Measurements from ENCODE around the gene THAP4.

- TF ChIP-seq, protein P1, sequence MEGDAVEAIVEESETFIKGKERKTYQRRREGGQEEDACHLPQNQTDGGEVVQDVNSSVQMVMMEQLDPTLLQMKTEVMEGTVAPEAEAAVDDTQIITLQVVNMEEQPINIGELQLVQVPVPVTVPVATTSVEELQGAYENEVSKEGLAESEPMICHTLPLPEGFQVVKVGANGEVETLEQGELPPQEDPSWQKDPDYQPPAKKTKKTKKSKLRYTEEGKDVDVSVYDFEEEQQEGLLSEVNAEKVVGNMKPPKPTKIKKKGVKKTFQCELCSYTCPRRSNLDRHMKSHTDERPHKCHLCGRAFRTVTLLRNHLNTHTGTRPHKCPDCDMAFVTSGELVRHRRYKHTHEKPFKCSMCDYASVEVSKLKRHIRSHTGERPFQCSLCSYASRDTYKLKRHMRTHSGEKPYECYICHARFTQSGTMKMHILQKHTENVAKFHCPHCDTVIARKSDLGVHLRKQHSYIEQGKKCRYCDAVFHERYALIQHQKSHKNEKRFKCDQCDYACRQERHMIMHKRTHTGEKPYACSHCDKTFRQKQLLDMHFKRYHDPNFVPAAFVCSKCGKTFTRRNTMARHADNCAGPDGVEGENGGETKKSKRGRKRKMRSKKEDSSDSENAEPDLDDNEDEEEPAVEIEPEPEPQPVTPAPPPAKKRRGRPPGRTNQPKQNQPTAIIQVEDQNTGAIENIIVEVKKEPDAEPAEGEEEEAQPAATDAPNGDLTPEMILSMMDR (IDR thresholded peaks at IDR 0.05), result no peak
- TF ChIP-seq POLR2A (IDR thresholded peaks at IDR 0.05), result no peak
These were observed 37.3 kb downstream of the THAP4 start for GRCh38 chr2:241599615-241600014.

Data from breast epithelium (tissue), 3 donors.